ENCODE measurements around the gene FAM20C. TPM values are rescaled to one million over a fixed set of nuclear protein-coding genes. Genes with fewer than 3 reads are reported as not detected.

FAM20C gene
- total and polyA plus RNA-seq, 2 of the 8 experiments (the other 6 are each of a cell fraction or from before 2014, with no cell fraction given) = 9.5 to 34.8 TPM

DNA sequence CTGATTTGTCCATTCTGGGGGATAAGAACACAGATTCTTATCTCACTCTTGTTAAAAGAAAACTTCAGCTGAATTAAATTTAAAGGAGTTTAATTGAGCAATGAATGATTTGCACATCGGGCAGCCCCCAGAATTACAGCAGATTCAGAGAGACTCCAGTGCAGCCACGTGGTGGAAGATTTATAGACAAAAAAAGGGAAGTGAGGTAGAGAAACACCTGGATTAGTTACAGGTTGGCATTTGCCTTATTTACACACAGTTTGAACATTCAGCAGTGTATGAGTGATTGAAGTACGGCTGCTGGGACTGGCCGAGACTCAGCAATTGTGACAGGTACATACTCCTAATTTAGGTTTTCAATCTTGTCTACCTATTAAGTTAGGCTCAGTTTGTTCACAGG lies 46.5 kb upstream of the FAM20C start:
- H3K9me3 ChIP-seq (ENCODE audit: insufficient read depth in 2 of 2, low read depth in 1 of 2, low read length in 1 of 2) = no peaks in the 10 kb centered on the region
- H4K20me1 ChIP-seq (replicated peaks in 1 of 2; ENCODE audit: control insufficient read depth in 1 of 2, insufficient read depth in 2 of 2, low read length in 2 of 2) = no peaks in the 10 kb centered on the region
- no peak for DNase-seq (ENCODE audit: low read depth in 1 of 2, low spot score in 2 of 2)
- H3K9ac ChIP-seq (replicated peaks in 1 of 4; ENCODE audit: extremely low read depth in 1 of 4, low read depth in 3 of 4, low read length in 3 of 4) = no peak overlapping the region
- no peak overlapping the region for H3K23ac ChIP-seq (ENCODE audit: insufficient read length)
- no peak for FAIRE-seq
- no peak overlapping the region for H4K8ac ChIP-seq (ENCODE audit: extremely low read depth, insufficient read depth, low read length)
- ChIA-PET POLR2A (ENCODE audit: partially characterized antibody) (no interaction called here), CTCF (ENCODE audit: partially characterized antibody) (no interaction called here)
- H3K4me1 ChIP-seq (replicated peaks in 1 of 4; ENCODE audit: control insufficient read depth in 3 of 4, insufficient read depth in 4 of 4, low read length in 3 of 4) = peaks cover 0 to 10% (median 7%) of the 10 kb centered on the region in 4 experiments; a peak in 5 of 7 replicates
- H3K36me3 ChIP-seq (ENCODE audit: control insufficient read depth in 2 of 4, insufficient read depth in 4 of 4, low read length in 3 of 4) = peaks cover 4 to 8% (median 5%) of the 10 kb centered on the region in 4 experiments
- H3K27me3 ChIP-seq (replicated peaks in 1 of 4; ENCODE audit: control insufficient read depth in 3 of 4, extremely low read depth in 1 of 4, insufficient read depth in 3 of 4, low read length in 3 of 4) = no peaks in the 10 kb centered on the region; a peak in 1 of 7 replicates
- no peaks in the 10 kb centered on the region for H3K79me2 ChIP-seq (ENCODE audit: control insufficient read depth in 1 of 2, insufficient read depth in 2 of 2, low read length in 2 of 2)
- H3K23me2 ChIP-seq (ENCODE audit: low read depth, low read length) = peaks cover 1% of the 10 kb centered on the region; the same call in 1 of the 2 replicates
- no peak overlapping the region for H2BK12ac ChIP-seq (ENCODE audit: low read depth, low read length)
- no peak overlapping the region for H4K5ac ChIP-seq (ENCODE audit: insufficient read length, low read depth, low read length)
- H3K79me1 ChIP-seq (ENCODE audit: low read depth, low read length) = no peaks in the 10 kb centered on the region
- no peak overlapping the region for H3K14ac ChIP-seq (ENCODE audit: insufficient read length)
- no peak overlapping the region for H2AFZ ChIP-seq (ENCODE audit: low read length)
- no peak overlapping the region for H2BK20ac ChIP-seq (ENCODE audit: low read length)
- H3K27ac ChIP-seq (ENCODE audit: low read depth, low read length) = no peak overlapping the region
- no peak overlapping the region for H2BK5ac ChIP-seq (ENCODE audit: low read depth, low read length)
- no peak overlapping the region for H2BK15ac ChIP-seq (ENCODE audit: low read length)
- H3K56ac ChIP-seq (replicated peaks; ENCODE audit: insufficient read length, low read depth, low read length) = no peak overlapping the region
- H3K4ac ChIP-seq (replicated peaks; ENCODE audit: insufficient read length, low read depth, low read length) = no peak overlapping the region
- no peak overlapping the region for H2AK5ac ChIP-seq (ENCODE audit: low read depth, low read length)
- no peak overlapping the region for H3K4me3 ChIP-seq (ENCODE audit: extremely low read depth in 1 of 4, insufficient read depth in 2 of 4, low read depth in 3 of 4, low read length in 4 of 4)
- no peak overlapping the region for H4K91ac ChIP-seq (replicated peaks; ENCODE audit: insufficient read length, low read length)
- H3K4me2 ChIP-seq (ENCODE audit: insufficient read depth in 1 of 2, low read depth in 2 of 2, low read length in 2 of 2) = no peak overlapping the region
- no peak overlapping the region for H2BK120ac ChIP-seq (replicated peaks; ENCODE audit: low read depth, low read length)
- WGBS, 2 experiments (ENCODE audit: extremely low coverage in 1 of 2, insufficient coverage in 1 of 2, insufficient read length in 1 of 2, insufficient replicate concordance in 2 of 2, low coverage in 1 of 2, low lambda C conversion rate in 2 of 2, missing lambda C conversion rate in 1 of 2) = 91% methylated on average over 4 of the region's 4 CpGs; no CpG with 5 or more reads in 1 of the 2 experiments
- H3K18ac ChIP-seq (ENCODE audit: extremely low read depth, low read length) = no peak overlapping the region
- no peak for TF ChIP-seq SAP30 (IDR thresholded peaks at IDR 0.05; ENCODE audit: insufficient read depth, insufficient replicate concordance, low read length)
- TF ChIP-seq CBX8 (IDR thresholded peaks at IDR 0.05; ENCODE audit: borderline replicate concordance, low read depth, low read length) = no peak
- no peak for TF ChIP-seq KDM5A (IDR thresholded peaks at IDR 0.05; ENCODE audit: low read length)
- no peak for TF ChIP-seq MAX (IDR thresholded peaks at IDR 0.05)
- no peak for TF ChIP-seq MAFK (IDR thresholded peaks at IDR 0.05; ENCODE audit: low read depth, low read length)
